PC-9 (cell line): Measurements from ENCODE around the gene MAP4K5.

Source experiments
- EZH2 ChIP-seq: fragments of 200-600 bp; sonication (generic); IDR thresholded peaks from 2 replicates; pipeline ENCODE4 v1.8.0; 2017; ENCODE audit warnings: antibody characterized with exemption, low read depth
- TF ChIP-seq, protein P1 (sequence below): fragments of 200-600 bp; sonication (generic); conservative IDR thresholded peaks from 2 replicates; pipeline ENCODE4 v1.6.1; 2017; ENCODE audit warnings: mixed run types, antibody characterized with exemption, mild to moderate bottlenecking, moderate library complexity

GRCh38 chr14:50410071-50410470, 122.3 kb downstream of the MAP4K5 start:
- TF ChIP-seq, protein P1, sequence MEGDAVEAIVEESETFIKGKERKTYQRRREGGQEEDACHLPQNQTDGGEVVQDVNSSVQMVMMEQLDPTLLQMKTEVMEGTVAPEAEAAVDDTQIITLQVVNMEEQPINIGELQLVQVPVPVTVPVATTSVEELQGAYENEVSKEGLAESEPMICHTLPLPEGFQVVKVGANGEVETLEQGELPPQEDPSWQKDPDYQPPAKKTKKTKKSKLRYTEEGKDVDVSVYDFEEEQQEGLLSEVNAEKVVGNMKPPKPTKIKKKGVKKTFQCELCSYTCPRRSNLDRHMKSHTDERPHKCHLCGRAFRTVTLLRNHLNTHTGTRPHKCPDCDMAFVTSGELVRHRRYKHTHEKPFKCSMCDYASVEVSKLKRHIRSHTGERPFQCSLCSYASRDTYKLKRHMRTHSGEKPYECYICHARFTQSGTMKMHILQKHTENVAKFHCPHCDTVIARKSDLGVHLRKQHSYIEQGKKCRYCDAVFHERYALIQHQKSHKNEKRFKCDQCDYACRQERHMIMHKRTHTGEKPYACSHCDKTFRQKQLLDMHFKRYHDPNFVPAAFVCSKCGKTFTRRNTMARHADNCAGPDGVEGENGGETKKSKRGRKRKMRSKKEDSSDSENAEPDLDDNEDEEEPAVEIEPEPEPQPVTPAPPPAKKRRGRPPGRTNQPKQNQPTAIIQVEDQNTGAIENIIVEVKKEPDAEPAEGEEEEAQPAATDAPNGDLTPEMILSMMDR, result no peak
- TF ChIP-seq EZH2, result no peak
